Measurements from ENCODE around the gene NFIA. TPM values are rescaled to one million over a fixed set of nuclear protein-coding genes. Genes with fewer than 3 reads are reported as not detected.

The NFIA gene
- total and polyA plus RNA-seq, 2 of the 13 experiments (the other 11 are each of a cell fraction or from before 2014, with no cell fraction given): 14.7 to 28.5 TPM

GRCh38 chr1:61334718-61335589, 252.6 kb downstream of the NFIA start:
- Histone ChIP-seq H3K27ac (ENCODE audit: extremely low read length, insufficient read depth, low read length) (no peak overlapping the region), H3K27me3 (ENCODE audit: control insufficient read depth in 1 of 2, insufficient read depth in 2 of 2, low read length in 2 of 2) (no peaks in the 10 kb centered on the region; a peak in 1 of 5 replicates), H3K9ac (ENCODE audit: insufficient read depth, low read depth, low read length) (no peak overlapping the region), H3K4me1 (ENCODE audit: insufficient read depth, low read length) (peaks cover 39% of the 10 kb centered on the region), H3K36me3 (replicated peaks in 1 of 2; ENCODE audit: control insufficient read depth in 1 of 2, insufficient read depth in 2 of 2, low read length in 2 of 2) (peaks cover 7 to 24% of the 10 kb centered on the region in 2 experiments), H4K20me1 (ENCODE audit: insufficient read depth, low read length) (no peaks in the 10 kb centered on the region; the same call in 1 of the 2 replicates), H3K4me2 (ENCODE audit: low read depth, low read length) (no peak overlapping the region), H3K79me2 (ENCODE audit: insufficient read depth, low read length) (peaks cover 14% of the 10 kb centered on the region), H2AFZ (ENCODE audit: low read length) (no peak overlapping the region), H3K9me3 (ENCODE audit: low read length) (no peaks in the 10 kb centered on the region), H3K4me3 (replicated peaks in 1 of 3; ENCODE audit: insufficient read depth in 1 of 3, low read depth in 2 of 3, low read length in 3 of 3) (no peak overlapping the region)
- intact Hi-C loops (cut with micrococcal nuclease; ENCODE audit: unreplicated experiment): loop anchor here (5.0 kb wide), 1 partner anchor 213 kb away; no protein-coding TSS in a partner anchor
- WGBS (ENCODE audit: low lambda C conversion rate): 92% methylated on average over 12 of the region's 14 CpGs
- ATAC-seq (no peak), DNase-seq (ENCODE audit: low spot score) (no peak), FAIRE-seq (no peak)
- peak; percentile 23 for TF ChIP-seq RBM22 (optimal IDR thresholded peaks at IDR 0.05; ENCODE audit: low read length)
- no peak for TF ChIP-seq GATAD1 (CRISPR knock-in tag; IDR thresholded peaks at IDR 0.05)
- POLR2A ChIA-PET: no interaction called here
- BruUV-seq (replicated peaks): no TSS peak
- in situ Hi-C loops (cut with HindIII; ENCODE audit: extremely low pct_ligation_motif_present, low pct_unique_long_range_greater_than_20kb): loop anchor here (5.0 kb wide), 1 partner anchor 283 kb away; no protein-coding TSS in a partner anchor
- CTCF ChIA-PET (ENCODE audit: low intra/inter-chr PET ratio, low total read pairs): no interaction called here

- Histone ChIP-seq H3K9me3 (ENCODE audit: low read length) (no peaks in the 10 kb centered on the region), H3K9ac (ENCODE audit: insufficient read depth, low read depth, low read length) (no peak overlapping the region), H3K27me3 (ENCODE audit: control insufficient read depth in 1 of 2, insufficient read depth in 2 of 2, low read length in 2 of 2) (no peaks in the 10 kb centered on the region), H2AFZ (ENCODE audit: low read length) (no peak overlapping the region), H3K27ac (ENCODE audit: extremely low read length, insufficient read depth, low read length) (peak overlapping the region; percentile 78), H3K4me2 (ENCODE audit: low read depth, low read length) (peak overlapping the region; percentile 67), H3K4me3 (replicated peaks in 1 of 3; ENCODE audit: insufficient read depth in 1 of 3, low read depth in 2 of 3, low read length in 3 of 3) (no peak overlapping the region), H3K4me1 (ENCODE audit: insufficient read depth, low read length) (peaks cover 43% of the 10 kb centered on the region), H3K79me2 (ENCODE audit: insufficient read depth, low read length) (peaks cover 10% of the 10 kb centered on the region), H4K20me1 (ENCODE audit: insufficient read depth, low read length) (no peaks in the 10 kb centered on the region; the same call in 1 of the 2 replicates), H3K36me3 (replicated peaks in 1 of 2; ENCODE audit: control insufficient read depth in 1 of 2, insufficient read depth in 2 of 2, low read length in 2 of 2) (peaks cover 7 to 23% of the 10 kb centered on the region in 2 experiments)
- ATAC-seq: no peak
- intact Hi-C loops (cut with micrococcal nuclease; ENCODE audit: unreplicated experiment) (loop anchor here (2.0 to 5.0 kb wide), 2 partner anchors 44 to 215 kb away; no protein-coding TSS in a partner anchor), in situ Hi-C loops (cut with HindIII; ENCODE audit: extremely low pct_ligation_motif_present, low pct_unique_long_range_greater_than_20kb) (loop anchor here (5.0 kb wide), 1 partner anchor 285 kb away; no protein-coding TSS in a partner anchor)
- WGBS (ENCODE audit: low lambda C conversion rate): 90% methylated on average over 3 of the region's 3 CpGs
- DNase-seq (ENCODE audit: low spot score): peak; percentile 8
- ChIA-PET POLR2A (interaction anchor here (0.9 to 1.1 kb wide), 3 partner anchors 11 to 255 kb away, joined by 3 to 8 read pairs (median 3); partner anchors contain the start of gene NFIA), CTCF (ENCODE audit: low intra/inter-chr PET ratio, low total read pairs) (no interaction called here)
- FAIRE-seq: no peak
- no TSS peak for BruUV-seq (replicated peaks)
- TF ChIP-seq RBM22 (optimal IDR thresholded peaks at IDR 0.05; ENCODE audit: low read length) (peak; percentile 74), HNRNPLL (IDR thresholded peaks at IDR 0.05; ENCODE audit: low read depth, low read length, poor library complexity, severe bottlenecking) (no peak), HMGA1 (CRISPR knock-in tag; conservative IDR thresholded peaks at IDR 0.05) (no peak), ELF1 (CRISPR knock-in tag; IDR thresholded peaks at IDR 0.05) (no peak), ZC3H13 (CRISPR knock-in tag; IDR thresholded peaks at IDR 0.05) (no peak), ZBTB34 (CRISPR knock-in tag; IDR thresholded peaks at IDR 0.05) (no peak), CBX2 (IDR thresholded peaks at IDR 0.05; ENCODE audit: low read depth, low read length) (no peak), CBX2 (CRISPR knock-in tag; IDR thresholded peaks at IDR 0.05; ENCODE audit: low read depth) (no peak)
Observed at GRCh38 chr1:61337037-61337436, 254.7 kb downstream of the NFIA start.
